HepG2 (cell line): ENCODE measurements around the gene RRAD. TPM values are rescaled to one million over a fixed set of nuclear protein-coding genes. Genes with fewer than 3 reads are reported as not detected.
A peak's percentile ranks its signal among the peaks of the same experiment; 100 is the strongest.

Experiments
- AHDC1 ChIP-seq: sonication (generic); formaldehyde crosslinking; IDR thresholded peaks from 2 replicates; pipeline ENCODE4 v1.5.1; 2020; ENCODE audit warnings: mild to moderate bottlenecking, missing genetic modification reagents, borderline replicate concordance
- E2F1 ChIP-seq: sonication (generic); formaldehyde crosslinking; IDR thresholded peaks from 2 replicates; pipeline ENCODE4 v1.5.0; 2020; ENCODE audit warnings: missing genetic modification reagents
- NCOA1 ChIP-seq: sonication (generic); formaldehyde crosslinking; IDR thresholded peaks from 2 replicates; pipeline ENCODE4 v1.9.0; 2021; ENCODE audit warnings: missing genetic modification reagents
- PATZ1 ChIP-seq: sonication (generic); formaldehyde crosslinking; IDR thresholded peaks from 2 replicates; pipeline ENCODE4 v1.4.0; 2020; ENCODE audit warnings: missing genetic modification reagents
- PPARG ChIP-seq: conservative IDR thresholded peaks from 2 replicates; pipeline ENCODE4 v1.6.1; 2016; ENCODE audit warnings: missing biosample characterization, missing genetic modification reagents
- TFDP1 ChIP-seq: IDR thresholded peaks from 2 replicates; pipeline ENCODE4 v1.6.1; 2016; ENCODE audit warnings: missing compliant biosample characterization, missing genetic modification reagents, borderline replicate concordance
- THRA ChIP-seq: sonication (generic); formaldehyde crosslinking; IDR thresholded peaks from 2 replicates; pipeline ENCODE4 v1.4.0; 2020; ENCODE audit warnings: missing genetic modification reagents, borderline replicate concordance
- ZBTB25 ChIP-seq: IDR thresholded peaks from 2 replicates; pipeline ENCODE4 v1.6.1; 2018; ENCODE audit warnings: missing genetic modification reagents
- ZFP36L2 ChIP-seq: sonication (generic); formaldehyde crosslinking; IDR thresholded peaks from 2 replicates; pipeline ENCODE4 v1.4.0; 2020; ENCODE audit warnings: missing genetic modification reagents
- ZNF282 ChIP-seq: fragments of 450-650 bp; IDR thresholded peaks from 2 replicates; pipeline ENCODE4 v1.6.1; 2018; ENCODE audit not compliant: partially characterized antibody
- ZNF558 ChIP-seq: sonication (generic); formaldehyde crosslinking; IDR thresholded peaks from 2 replicates; pipeline ENCODE4 v1.9.0; 2022; ENCODE audit warnings: mild to moderate bottlenecking, missing genetic modification reagents, borderline replicate concordance
- ZNF710 ChIP-seq: sonication (generic); formaldehyde crosslinking; IDR thresholded peaks from 2 replicates; pipeline ENCODE4 v1.5.0; 2020; ENCODE audit warnings: mild to moderate bottlenecking, missing genetic modification reagents, borderline replicate concordance
- ZNF788 ChIP-seq: sonication (generic); formaldehyde crosslinking; IDR thresholded peaks from 2 replicates; pipeline ENCODE4 v1.5.0; 2020; ENCODE audit warnings: mild to moderate bottlenecking, missing genetic modification reagents, borderline replicate concordance
- polyA plus RNA-seq, 8 experiments: library from polyadenylated mRNA; depleted of rRNA in 3 of 8; stranded (reverse) in 7 of 8; unstranded in 1 of 8; fragments of >200 nt; fragmentation: Illumina TruSeq in 4 of 8; extraction: Trizol in 4 of 8; gene quantifications; 2 replicates each; pipeline versions ENCODE4 v1.2.1 to v1.2.3, GENCODE V29; 2011 to 2016; ENCODE audit warnings: low read depth in 4 of 8, missing spikeins in 1 of 8, mixed read lengths in 1 of 8; ENCODE audit not compliant: insufficient read depth in 1 of 8
- total RNA-seq, 5 experiments: library from RNA; depleted of rRNA; stranded (reverse); fragments of >200 nt; fragmentation: Illumina TruSeq; extraction: Trizol; gene quantifications; 2 replicates each; pipeline ENCODE4 v1.2.3, GENCODE V29; 2016; ENCODE audit warnings: low read depth in 1 of 5

RRAD gene
- total and polyA plus RNA-seq, 2 of the 13 experiments (the other 11 are each of a cell fraction or from before 2014, with no cell fraction given): 0.80 to 1.1 TPM

GRCh38 chr16:66954097-66954659, 28.8 kb upstream of the RRAD start (continued):
- TF ChIP-seq AHDC1 (peak; percentile 41; the same call in 1 of the 2 replicates), E2F1 (CRISPR knock-in tag) (no peak), PATZ1 (CRISPR knock-in tag) (0 out of 2 replicates have a peak, but pooled peaks have one; percentile 18), TFDP1 (CRISPR knock-in tag) (no peak), ZNF788 (CRISPR knock-in tag) (no peak), ZFP36L2 (CRISPR knock-in tag) (no peak), ZNF282 (no peak), PPARG (peak; percentile 62; the same call in 1 of the 2 replicates), NCOA1 (CRISPR knock-in tag) (no peak), ZBTB25 (CRISPR knock-in tag) (peak; percentile 66; the same call in 1 of the 2 replicates), ZNF710 (CRISPR knock-in tag) (no peak), THRA (peak; percentile 58; the same call in 1 of the 2 replicates), ZNF558 (CRISPR knock-in tag) (0 out of 2 replicates have a peak, but pooled peaks have one; percentile 35)
